IPS DF 19.7 (cell line): ENCODE results near the gene GFOD1.
"Not testable (repeated sequence)": the region's sequence is repeated elsewhere in the genome, so short reads cannot be mapped to it uniquely, and the experiment has no call there.

Source experiments
- DNase-seq: peaks from one replicate; pipeline ENCODE4 v3.0.0-alpha.2; 2013; ENCODE audit warnings: low read depth, low spot score

The GFOD1 gene

DNA sequence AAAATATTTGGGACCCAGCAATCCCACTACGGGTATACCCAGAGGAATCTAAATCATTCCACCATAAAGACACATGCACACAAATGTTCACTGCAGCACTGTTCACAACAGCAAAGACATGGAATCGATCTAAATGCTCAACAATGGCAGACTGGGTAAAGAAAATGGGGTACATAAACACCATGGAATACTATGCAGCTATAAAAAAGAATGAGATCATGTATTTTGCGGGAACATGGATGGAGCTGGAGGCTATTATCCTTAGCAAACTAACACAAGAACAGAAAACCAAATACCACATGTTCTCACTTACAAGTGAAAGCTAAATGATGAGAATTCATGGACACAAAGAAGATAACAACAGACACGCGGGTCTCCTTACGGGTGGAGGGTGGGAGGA, 43.4 kb downstream of the GFOD1 start:
- not testable (repeated sequence) for DNase-seq

- no peak for DNase-seq
These were observed 45.6 kb downstream of the GFOD1 start for GRCh38 chr6:13441778-13442177.

DNA sequence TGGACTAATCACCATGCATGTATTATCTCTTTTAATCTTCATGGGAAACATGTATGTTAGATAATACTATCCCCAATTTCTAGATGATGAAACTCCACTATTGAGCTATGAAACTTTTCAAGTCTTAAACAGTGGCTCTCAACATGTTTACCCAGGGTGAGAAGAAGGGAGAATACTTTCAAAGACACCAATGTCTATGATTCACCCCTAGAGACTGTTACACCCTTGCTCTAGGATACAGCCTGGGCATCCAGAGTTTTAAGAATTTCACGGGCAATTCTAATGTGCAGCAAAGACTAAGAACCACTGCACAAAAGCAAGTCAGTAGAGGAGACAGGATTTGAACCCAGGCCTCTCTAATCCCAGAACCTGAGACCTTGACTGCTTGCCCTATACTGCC, 47.8 kb downstream of the GFOD1 start:
- no peak for DNase-seq

DNA sequence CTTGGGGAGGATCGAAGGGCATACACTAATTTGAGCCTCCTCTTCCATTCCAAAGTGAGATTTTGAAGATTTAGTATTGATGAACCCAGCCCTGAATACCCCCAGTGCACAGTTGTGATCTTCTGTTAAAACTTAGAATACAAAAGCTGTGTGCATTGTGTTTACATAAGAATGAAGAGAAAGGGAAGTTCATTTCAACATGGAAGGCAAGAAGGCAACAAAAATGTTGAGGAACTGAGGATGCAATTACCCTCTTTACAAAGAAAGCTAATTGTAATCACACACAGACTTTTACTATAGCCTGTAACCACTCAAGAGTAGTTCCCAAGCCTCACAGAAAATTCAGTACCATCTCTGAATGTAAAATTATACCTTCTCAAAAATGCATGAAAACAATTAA, 49.3 kb downstream of the GFOD1 start:
- DNase-seq: no peak

DNA sequence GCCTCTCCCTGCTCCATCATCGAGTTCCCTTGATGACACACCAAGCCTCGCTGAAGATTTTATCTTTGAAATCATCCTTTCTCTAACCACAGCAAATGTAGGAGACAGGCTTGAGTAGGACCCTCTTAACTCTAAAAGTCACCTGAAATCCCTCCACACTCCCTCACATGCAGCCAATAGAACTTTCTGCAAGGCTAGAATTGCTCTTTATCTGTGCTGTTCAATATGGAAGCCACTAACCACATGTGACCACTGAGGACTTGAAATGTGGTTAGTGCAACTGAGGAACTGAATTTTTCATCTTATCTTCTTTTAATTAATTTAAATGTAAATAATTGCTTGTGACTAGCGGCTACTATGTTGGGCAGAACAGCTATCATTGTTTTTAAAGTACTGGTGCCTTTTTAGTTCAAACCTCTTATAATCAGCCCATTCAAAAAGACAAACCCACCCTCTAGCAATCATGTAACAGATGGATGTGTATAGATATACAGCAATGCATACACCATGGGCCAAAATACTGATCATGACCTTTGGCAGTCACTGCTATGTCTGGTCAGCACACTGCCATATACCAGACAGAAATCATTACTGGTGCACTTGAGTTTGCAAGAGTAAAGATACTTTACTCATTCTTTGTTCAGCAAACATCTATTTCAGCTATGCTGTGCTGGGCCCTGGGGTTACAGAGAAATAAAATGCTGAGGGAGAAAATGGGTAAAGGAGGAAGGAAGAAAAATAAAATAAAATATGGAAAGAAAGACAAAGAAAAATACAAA, 50.0 kb downstream of the GFOD1 start:
- no peak for DNase-seq

DNA sequence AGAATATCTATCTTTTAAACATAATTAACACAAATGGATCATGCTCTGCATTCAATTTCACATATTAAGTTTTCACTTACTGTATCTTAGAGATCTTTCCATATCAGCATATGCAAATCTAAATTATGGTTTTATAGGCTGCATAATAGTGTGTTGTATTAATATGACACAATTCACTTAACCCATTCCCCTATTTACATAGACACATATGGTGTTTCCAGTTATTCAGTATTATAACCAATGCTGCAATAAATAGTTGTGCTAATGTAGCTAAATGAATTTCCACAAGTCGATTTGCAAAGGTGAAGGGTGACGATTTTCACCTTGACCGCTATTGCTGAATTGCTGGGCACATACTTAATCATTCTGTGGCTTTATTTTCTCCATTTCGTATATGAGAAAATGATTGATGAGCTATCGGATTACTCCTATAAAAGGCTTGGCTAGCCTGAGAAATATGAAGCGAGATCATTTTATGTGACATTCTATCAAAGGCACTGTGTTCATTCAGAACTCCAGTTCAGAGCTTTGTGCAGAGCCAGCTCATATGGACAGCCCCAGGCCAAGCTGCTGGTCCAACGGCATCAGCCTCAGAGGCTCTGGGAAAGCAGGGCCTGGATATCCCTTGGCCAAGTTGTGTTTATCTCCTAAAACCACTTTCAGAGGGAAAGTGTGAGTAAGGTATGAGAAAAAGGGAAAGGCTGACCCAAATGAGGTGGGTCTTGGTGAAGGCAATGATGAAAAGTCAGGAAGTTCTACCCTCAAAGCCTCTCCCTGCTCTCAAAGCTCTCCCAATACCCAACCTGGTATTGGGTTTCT, 50.8 kb downstream of the GFOD1 start:
- no peak for DNase-seq

DNA sequence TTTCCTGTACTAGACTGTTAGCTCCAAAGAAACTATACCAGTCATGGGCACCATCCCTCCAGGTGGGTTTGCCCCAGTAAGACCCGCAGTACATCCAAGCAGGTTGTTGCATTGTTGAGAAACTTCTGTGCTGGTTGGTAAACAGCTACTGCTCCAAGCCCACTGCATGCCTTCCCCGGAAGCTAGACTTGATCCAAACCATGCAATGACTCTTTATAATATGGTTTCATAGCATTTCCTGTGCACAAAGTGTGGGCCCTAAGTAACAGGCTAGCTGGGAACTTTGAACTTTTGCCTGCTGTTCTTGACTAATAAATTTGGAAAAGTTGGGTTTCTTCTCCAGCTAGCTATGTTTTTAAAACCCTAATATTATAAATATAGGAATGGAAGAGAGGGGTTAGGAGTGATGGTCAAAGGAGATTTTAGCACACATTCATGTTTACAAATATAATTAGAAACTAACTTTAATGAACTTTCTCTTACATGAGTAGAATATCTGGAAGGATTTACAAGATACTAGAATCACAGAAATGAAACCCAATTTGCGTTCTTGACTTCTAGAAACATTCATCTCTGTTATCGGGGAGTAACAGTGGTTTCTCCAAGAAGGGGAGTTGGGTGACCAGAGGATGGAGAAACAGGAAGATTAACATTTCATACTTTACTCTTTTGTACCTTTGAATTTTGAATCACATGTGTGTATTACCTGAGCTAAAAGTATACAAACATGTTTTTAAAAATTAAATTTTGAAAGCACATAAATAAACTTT, 51.7 kb downstream of the GFOD1 start:
- no peak for DNase-seq

- DNase-seq: no peak
These were observed 52.6 kb downstream of the GFOD1 start for GRCh38 chr6:13434777-13435176.

DNA sequence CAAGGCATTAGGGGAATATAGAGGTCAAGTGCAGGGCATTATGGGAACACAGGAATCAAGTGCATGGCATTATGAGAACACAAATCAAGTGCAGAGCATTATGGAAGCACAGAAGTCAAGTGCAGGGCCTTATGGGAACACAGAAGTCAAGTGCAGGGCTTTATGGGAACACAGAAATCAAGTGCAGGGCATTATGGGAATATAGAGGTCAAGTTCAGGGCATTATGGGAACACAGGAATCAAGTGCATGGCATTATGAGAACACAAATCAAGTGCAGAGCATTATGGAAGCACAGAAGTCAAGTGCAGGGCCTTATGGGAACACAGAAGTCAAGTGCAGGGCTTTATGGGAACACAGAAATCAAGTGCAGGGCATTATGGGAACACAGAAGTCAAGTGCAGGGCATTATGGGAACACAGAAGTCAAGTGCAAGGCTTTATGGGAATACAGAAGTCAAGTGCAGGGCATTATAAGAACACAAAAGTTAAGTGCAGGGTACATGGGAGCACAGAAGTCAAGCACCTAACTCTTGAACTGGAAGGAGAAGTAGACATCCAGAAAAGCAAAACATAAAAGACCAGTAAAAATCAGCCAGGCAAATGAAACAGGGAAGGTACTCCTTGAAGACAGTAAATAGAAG, 53.1 kb downstream of the GFOD1 start:
- not testable (repeated sequence) for DNase-seq

DNA sequence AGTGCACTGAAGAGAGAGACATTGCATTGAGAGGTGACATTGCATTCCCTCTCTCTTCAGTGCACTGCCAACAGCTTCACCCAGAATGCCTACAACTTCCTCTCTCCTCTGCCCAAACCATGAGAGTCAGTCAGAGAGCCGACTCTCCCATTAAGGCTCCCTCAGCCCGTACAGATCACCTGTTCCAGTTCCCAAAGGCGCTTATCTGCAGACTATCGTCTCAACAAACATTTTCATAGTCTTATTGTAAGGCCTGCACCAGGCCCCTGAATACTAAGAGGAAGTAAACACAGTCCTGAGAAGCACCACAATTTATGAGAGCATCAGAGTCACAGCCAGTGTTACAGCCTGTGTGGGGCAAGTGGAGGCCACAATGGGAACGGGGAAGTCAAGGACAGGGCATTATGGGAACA, 53.7 kb downstream of the GFOD1 start:
- no peak for DNase-seq

DNA sequence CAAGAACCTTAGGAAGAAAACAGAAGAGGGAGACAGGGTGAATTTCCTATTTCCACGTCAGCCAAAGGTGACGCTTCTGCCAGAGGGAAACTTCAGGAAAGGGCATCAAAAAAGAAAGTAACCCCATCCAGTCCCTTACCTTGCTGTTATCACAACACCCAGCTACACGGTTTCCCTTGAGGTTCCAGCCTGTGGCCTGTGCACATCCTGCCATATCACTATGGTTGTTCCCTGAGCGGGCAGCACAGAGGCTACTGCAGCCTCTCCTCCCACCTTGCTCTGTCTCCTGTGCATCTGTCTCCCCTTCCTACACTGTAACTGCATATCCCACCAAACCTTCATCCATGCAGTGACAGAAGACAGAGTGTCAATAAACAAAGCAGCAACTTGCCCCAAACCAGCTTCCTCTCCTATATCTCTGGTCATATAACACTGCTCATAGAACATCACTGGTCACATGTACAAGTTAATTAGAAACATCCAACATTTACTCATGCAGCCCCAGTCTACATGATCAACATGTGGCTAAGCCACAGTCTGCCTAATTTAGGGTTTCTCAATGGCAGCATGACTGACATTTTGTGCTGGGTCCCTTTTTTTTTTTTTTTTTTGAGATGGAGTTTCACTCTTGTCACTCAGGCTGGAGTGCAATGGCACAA, 54.7 kb downstream of the GFOD1 start:
- no peak for DNase-seq

GRCh38 chr6:13431861-13432465, 55.4 kb downstream of the GFOD1 start:
- no peak for DNase-seq

DNA sequence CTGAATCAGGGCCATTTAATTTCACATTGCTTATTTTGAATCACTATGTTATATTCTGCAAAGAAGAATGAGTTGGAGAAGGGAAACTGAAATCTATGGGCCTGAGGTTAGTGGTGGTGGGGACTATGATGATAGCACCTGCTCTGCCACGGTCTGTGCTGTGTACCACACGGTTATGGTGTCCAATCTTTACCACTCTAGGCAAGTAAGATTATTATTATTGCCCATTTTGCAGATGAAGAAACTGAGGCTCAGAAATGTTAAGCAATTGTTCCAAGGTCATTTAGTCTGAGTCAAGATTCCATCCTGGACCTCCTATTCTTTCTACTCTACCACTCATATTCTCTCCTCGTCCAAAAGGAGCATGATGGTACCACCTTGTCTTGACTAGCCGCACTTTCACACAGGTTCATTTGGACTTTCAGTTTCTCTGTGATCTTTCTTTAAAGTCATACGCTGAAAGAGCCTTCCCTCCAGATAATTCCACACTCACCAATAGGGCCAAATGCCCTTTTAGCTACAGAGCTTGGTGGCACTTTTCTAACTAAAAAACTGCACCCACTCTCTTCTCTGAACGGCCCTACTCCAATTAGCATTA, 56.2 kb downstream of the GFOD1 start:
- DNase-seq: no peak

DNA sequence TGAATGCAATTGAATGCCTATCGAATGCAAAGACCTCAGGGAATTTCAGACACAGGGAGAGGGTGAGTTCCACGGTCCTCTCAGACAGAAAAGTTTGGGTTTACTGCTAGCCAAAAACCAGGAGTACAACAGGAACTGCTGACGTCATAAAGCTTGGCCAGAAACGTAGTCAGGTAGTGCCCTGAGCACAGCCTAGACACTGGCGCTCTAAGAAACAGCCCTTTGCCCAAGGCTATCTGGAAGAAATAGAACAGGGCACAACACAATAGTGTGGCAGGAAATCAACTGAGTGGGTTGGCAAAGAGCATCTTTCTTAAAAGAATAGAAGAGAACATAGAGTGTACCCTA, 58.0 kb downstream of the GFOD1 start:
- DNase-seq: no peak

DNA sequence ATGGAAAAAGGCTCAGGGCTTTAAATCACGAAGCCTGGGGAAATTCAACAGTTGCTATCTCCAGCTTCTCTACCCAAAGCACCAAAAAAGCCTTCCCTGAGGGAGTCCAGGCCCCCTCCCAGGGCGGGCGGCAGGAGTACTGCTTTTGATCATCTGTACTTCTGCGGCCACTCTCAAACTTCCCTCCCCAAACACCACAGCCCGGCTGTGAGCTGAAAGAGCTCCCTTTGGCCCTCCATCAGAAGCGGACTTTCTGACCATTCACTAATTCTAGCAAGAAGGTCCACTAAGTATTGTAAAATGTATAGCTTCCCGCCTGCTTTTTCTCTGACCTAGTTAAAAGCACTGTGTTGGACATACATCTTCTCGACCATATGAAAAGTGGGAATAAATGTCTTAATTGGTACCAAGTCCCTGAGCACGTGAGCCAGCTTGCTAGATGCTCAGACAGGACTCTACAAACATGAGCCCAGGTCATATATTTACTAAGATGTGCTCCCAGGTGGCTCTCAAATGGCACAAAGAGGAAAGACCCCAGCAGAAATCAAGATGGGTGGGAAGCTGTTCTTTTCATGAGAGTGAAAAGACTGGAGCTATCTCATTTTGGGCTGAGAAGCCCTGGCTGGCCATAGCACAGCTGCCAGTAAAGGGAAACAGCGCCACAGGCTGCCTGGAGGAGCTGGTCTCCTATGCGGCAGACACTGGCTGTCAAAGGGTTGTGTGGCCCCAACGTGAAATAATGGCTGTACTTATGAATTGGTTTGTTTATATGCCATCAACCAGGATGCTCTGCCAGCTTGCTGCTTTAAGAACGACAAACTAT, 58.6 kb downstream of the GFOD1 start:
- DNase-seq: no peak

DNA sequence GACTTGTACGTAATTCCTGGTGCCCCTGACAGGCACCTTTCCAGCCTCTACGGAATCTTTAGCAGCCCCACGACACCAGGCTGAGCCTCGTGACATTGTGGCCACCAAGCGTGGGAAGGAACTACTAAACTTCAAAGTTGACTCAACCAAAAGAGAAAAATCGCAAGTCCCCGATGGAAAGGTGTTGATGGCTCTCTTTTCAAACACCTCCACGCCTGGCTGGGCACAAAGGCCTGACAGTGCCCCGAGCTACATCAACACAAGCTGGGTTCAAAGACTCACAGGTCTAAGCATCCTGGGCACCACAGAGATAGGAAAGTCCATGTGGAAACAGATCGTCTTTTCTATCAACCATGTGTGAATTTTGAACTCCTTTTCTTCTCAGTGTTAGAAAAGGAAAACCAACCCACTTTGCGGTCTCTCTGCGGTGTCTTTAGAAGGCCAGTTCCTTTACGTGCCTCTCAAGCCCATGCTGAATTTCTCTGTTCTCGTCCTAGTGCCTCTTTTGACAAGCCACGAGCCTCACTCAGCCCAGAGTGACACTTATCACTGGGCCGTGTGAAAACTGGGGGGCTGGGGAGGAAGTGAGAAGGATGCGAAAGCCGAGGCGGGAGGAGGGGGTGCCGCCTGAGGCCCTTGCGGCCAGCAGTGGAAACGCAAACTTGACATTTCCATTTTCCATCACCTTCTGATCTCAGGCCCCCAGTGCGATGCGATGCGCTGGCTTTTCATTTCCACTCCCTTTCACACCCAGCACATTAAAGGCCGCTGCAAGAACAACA, 59.4 kb downstream of the GFOD1 start:
- no peak for DNase-seq

DNA sequence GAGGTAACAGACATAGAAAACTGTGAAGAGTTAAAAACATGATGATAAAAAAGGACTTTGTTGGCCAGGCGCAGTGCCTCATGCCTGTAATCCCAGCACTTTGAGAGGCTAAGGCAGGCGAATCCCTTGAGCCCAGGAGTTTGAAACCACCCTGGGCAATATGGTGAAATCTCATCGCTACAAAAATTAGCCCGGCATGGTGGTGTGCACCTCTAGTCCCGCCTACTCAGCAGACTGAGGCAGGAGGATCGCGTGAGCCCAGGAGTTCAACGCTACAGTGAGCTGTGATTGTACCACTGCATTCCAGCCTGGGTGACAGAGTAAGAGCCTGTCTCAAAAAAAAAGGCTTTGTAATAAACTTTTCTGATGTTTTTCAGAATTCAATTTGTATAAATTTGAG, 60.1 kb downstream of the GFOD1 start:
- DNase-seq: no peak

DNA sequence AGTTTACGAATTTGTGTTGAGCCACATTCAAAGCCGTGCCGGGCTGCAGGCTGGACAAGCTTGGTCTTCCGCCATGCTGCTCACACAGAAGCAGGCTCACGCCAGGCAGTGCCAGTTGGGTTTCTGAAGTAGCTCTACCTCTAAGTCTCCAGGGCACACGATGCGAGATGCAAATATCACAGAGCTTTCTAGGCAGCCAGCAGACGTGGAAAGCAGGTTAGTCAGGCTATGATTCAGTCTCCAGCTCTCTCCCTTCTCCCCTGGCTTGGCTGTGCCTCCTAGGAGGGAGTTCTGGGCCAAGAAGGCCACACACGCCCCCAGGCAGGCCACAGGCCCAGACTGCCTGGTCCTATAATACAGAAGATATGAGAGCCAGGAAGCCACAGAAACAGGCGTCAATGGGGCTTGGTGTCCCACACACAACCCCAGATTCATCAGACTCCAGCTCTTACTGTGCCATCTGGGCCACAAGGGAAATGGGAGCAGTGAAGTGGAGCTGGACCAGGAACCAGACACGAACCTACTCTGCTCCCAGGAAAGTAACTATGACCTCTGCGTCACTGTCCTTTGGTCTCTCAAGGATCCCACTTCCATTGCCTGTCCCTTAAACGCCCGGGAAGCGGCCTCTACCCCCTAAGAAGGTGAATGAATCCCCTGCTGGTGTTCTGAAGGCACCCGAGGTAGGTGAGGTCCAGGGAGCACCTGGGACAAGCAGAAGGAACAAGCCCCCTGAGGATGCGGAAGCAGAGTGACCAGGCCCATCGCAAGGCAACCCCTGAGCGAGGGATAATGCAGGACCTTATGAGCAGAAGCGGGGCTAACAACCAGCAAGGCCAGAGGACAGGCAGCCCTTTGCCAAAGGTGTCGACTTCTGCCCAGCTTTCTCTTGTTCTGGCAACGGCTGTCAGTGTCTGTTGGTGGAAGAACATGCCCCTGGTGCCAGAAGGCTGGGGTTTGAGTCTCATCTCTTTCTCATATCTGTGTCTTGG, 61.2 kb downstream of the GFOD1 start:
- DNase-seq: no peak
